ENCODE results near the gene SVOP. TPM values are rescaled to one million over a fixed set of nuclear protein-coding genes. Genes with fewer than 3 reads are reported as not detected.
"Not testable (repeated sequence)": the region's sequence is repeated elsewhere in the genome, so short reads cannot be mapped to it uniquely, and the experiment has no call there.

SVOP gene
- total and polyA plus RNA-seq, 7 donors, result 0.04 to 0.45 (median 0.08) TPM; not detected in 2

GRCh38 chr12:109064143-109064542, 43.3 kb upstream of the SVOP start:
- no peak for DNase-seq
- Histone ChIP-seq H3K4me3 (no peak overlapping the region), H3K9me3 (no peaks in the 10 kb centered on the region), H3K27ac (no peak overlapping the region), H3K36me3 (ENCODE audit: insufficient read depth in 1 of 2, low read depth in 1 of 2) (peaks cover 10 to 59% of the 10 kb centered on the region in 2 donors), H3K4me1 (no peaks in the 10 kb centered on the region), H3K27me3 (ENCODE audit: insufficient read depth in 3 of 3, low read length in 2 of 3) (no peaks in the 10 kb centered on the region)
- 70 to 88% (median 74%) methylated on average over 3 of the region's 3 CpGs for WGBS, 3 donors
- intact Hi-C loops (cut with DNase I), result no loop called here
- no peak for ATAC-seq
- TF ChIP-seq CTCF (IDR thresholded peaks at IDR 0.05), result no peak

- no peak for TF ChIP-seq CTCF (IDR thresholded peaks at IDR 0.05)
- Histone ChIP-seq H3K4me1 (peaks cover 5% of the 10 kb centered on the region), H3K27ac (no peak overlapping the region), H3K4me3 (no peak overlapping the region), H3K9me3 (no peaks in the 10 kb centered on the region), H3K27me3 (ENCODE audit: insufficient read depth in 3 of 3, low read length in 2 of 3) (no peaks in the 10 kb centered on the region), H3K36me3 (ENCODE audit: insufficient read depth in 1 of 2, low read depth in 1 of 2) (peaks cover 0 to 65% of the 10 kb centered on the region in 2 donors)
- 93 to 95% (median 94%) methylated on average over 6 of the region's 6 CpGs for WGBS, 3 donors
- ATAC-seq, result no peak
- DNase-seq, result no peak
- intact Hi-C loops (cut with DNase I), result no loop called here
Observed at GRCh38 chr12:109058773-109059172, 37.9 kb upstream of the SVOP start.

GRCh38 chr12:109057376-109057775, 36.5 kb upstream of the SVOP start:
- DNase-seq (no peak), ATAC-seq (no peak)
- H3K27me3 ChIP-seq (ENCODE audit: insufficient read depth in 3 of 3, low read length in 2 of 3), result no peaks in the 10 kb centered on the region
- intact Hi-C loops (cut with DNase I), result no loop called here
- 90 to 100% (median 94%) methylated on average over 1 of the region's 1 CpG for WGBS, 3 donors
- no peak overlapping the region for H3K4me3 ChIP-seq
- H3K4me1 ChIP-seq, result peaks cover 11% of the 10 kb centered on the region
- peaks cover 0 to 54% of the 10 kb centered on the region in 2 donors for H3K36me3 ChIP-seq (ENCODE audit: insufficient read depth in 1 of 2, low read depth in 1 of 2)
- TF ChIP-seq CTCF (IDR thresholded peaks at IDR 0.05), result no peak
- H3K9me3 ChIP-seq, result no peaks in the 10 kb centered on the region
- no peak overlapping the region for H3K27ac ChIP-seq

- DNase-seq, result no peak
- no peak for TF ChIP-seq CTCF (IDR thresholded peaks at IDR 0.05)
- WGBS, 3 donors, result 81 to 82% (median 81%) methylated on average over 3 of the region's 3 CpGs
- no peaks in the 10 kb centered on the region for H3K9me3 ChIP-seq
- no peaks in the 10 kb centered on the region for H3K27me3 ChIP-seq (ENCODE audit: insufficient read depth in 3 of 3, low read length in 2 of 3)
- no peak for ATAC-seq
- H3K4me3 ChIP-seq, result no peak overlapping the region
- intact Hi-C loops (cut with DNase I), result no loop called here
- H3K36me3 ChIP-seq (ENCODE audit: insufficient read depth in 1 of 2, low read depth in 1 of 2), result peaks cover 0 to 51% of the 10 kb centered on the region in 2 donors
- H3K4me1 ChIP-seq, result peaks cover 11% of the 10 kb centered on the region
- H3K27ac ChIP-seq, result no peak overlapping the region
Observed at GRCh38 chr12:109056891-109057290, 36.0 kb upstream of the SVOP start.

GRCh38 chr12:109054520-109054919, 33.7 kb upstream of the SVOP start:
- no peak for TF ChIP-seq CTCF (IDR thresholded peaks at IDR 0.05)
- Histone ChIP-seq H3K27me3 (ENCODE audit: insufficient read depth in 3 of 3, low read length in 2 of 3) (no peaks in the 10 kb centered on the region), H3K36me3 (ENCODE audit: insufficient read depth in 1 of 2, low read depth in 1 of 2) (peaks cover 0 to 30% of the 10 kb centered on the region in 2 donors), H3K4me1 (peaks cover 11% of the 10 kb centered on the region), H3K27ac (no peak overlapping the region), H3K4me3 (peak overlapping the region; percentile 88), H3K9me3 (no peaks in the 10 kb centered on the region)
- ATAC-seq, result no peak
- no peak for DNase-seq
- intact Hi-C loops (cut with DNase I), result no loop called here

- intact Hi-C loops (cut with DNase I); DNase-seq; H3K9me3 ChIP-seq; H3K27me3 ChIP-seq (ENCODE audit: insufficient read depth in 3 of 3, low read length in 2 of 3); ATAC-seq; H3K27ac ChIP-seq: not testable (repeated sequence)
- peaks cover 0 to 26% of the 10 kb centered on the region in 2 donors for H3K36me3 ChIP-seq (ENCODE audit: insufficient read depth in 1 of 2, low read depth in 1 of 2)
- peak overlapping the region; percentile 88 for H3K4me3 ChIP-seq
- WGBS, 3 donors, result 86 to 95% (median 89%) methylated on average over 4 of the region's 4 CpGs
- peaks cover 11% of the 10 kb centered on the region for H3K4me1 ChIP-seq
Observed at GRCh38 chr12:109054124-109054513, 33.3 kb upstream of the SVOP start.

All from psoas muscle (tissue), 8 donors.